ENCODE measurements around the gene COMT. TPM values are rescaled to one million over a fixed set of nuclear protein-coding genes. Genes with fewer than 3 reads are reported as not detected.
A peak's percentile ranks its signal among the peaks of the same experiment; 100 is the strongest.
"Not testable (repeated sequence)": the region's sequence is repeated elsewhere in the genome, so short reads cannot be mapped to it uniquely, and the experiment has no call there.

The COMT gene
- polyA plus RNA-seq, 1 donor from 2014 or later, result 85.3 TPM

DNA sequence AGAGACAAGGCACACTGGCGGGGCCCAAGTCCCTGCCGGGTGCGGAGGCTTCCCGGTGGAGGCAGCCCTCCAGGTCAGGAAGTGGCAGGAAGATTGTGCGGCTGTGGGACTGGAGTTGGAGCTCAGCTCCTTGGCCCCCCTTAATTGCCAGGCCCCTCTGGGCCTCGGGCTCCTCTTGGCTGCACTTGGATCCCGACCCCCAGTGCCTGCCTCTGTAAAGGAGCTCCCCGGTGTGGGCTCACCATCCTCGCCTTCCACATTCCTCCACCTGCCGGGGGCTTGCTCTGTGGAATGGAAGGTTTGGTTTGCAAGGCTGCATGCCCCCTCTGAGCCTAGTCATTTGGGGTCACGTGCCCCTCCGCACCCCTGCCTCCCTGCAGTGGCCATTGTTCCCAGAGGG, 38.1 kb upstream of the COMT start:
- no peaks in the 10 kb centered on the region for H3K9me3 Mint-ChIP-seq
- no peaks in the 10 kb centered on the region for H3K27me3 Mint-ChIP-seq
- H3K4me3 Mint-ChIP-seq, result no peak overlapping the region
- no peak overlapping the region for H3K27ac Mint-ChIP-seq
- peaks cover 5% of the 10 kb centered on the region for H3K36me3 Mint-ChIP-seq
- H3K4me1 Mint-ChIP-seq, result no peaks in the 10 kb centered on the region

DNA sequence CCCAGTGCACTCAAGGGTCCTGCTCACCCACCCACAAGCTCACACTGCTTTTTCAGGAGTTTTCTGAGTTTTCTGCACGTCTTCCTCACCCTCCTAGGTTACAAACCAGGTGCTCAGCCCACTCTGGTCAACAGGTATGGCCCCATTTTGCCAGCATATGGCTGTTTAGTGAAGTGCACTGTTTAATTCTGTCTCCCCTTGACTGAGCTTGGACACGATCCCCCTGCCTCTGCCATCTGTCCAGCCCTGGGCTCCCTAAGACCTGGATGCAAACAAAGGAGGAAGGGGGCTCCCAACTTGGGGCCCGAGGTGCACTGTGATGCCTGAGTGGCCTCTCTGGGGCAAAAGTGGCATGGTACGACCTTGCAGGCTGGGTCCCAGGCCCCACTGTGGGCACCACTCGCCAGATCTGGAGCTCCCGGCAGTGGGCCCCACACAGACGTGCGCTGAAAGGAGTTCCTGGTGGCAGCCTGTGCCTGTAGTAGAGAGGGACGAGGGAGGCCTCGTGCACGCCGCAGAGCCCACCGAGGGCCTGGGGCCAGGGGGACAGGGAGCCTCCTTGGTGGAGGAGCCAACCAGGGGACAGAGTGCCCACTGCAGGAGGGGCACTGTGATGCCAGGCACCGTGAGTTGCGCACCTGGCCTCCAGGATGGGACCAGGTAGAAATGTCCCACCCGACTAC, 37.3 kb upstream of the COMT start:
- H3K36me3 Mint-ChIP-seq, result peaks cover 3% of the 10 kb centered on the region
- H3K27me3 Mint-ChIP-seq, result no peaks in the 10 kb centered on the region
- H3K4me3 Mint-ChIP-seq, result no peak overlapping the region
- H3K27ac Mint-ChIP-seq, result no peak overlapping the region
- H3K9me3 Mint-ChIP-seq, result no peaks in the 10 kb centered on the region
- no peaks in the 10 kb centered on the region for H3K4me1 Mint-ChIP-seq

DNA sequence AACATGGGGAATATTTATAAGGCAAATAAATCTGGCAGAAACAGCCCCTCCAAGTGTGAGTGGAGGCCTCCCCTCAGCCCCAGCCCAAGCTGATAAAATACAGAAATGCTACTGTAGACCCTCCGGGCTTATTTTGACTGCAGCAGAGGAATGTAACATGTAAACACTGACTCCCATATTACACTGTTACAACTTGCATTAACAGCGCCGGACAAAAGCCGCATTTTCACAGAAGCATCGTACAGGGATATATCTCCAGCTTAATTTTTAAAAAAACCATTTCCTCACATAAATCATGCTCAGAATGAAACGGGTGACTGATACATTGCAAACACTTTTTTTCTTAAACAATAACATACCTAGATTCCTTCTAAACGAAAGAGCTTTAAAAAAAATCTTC, 36.6 kb upstream of the COMT start:
- H3K4me3 Mint-ChIP-seq, result no peak overlapping the region

DNA sequence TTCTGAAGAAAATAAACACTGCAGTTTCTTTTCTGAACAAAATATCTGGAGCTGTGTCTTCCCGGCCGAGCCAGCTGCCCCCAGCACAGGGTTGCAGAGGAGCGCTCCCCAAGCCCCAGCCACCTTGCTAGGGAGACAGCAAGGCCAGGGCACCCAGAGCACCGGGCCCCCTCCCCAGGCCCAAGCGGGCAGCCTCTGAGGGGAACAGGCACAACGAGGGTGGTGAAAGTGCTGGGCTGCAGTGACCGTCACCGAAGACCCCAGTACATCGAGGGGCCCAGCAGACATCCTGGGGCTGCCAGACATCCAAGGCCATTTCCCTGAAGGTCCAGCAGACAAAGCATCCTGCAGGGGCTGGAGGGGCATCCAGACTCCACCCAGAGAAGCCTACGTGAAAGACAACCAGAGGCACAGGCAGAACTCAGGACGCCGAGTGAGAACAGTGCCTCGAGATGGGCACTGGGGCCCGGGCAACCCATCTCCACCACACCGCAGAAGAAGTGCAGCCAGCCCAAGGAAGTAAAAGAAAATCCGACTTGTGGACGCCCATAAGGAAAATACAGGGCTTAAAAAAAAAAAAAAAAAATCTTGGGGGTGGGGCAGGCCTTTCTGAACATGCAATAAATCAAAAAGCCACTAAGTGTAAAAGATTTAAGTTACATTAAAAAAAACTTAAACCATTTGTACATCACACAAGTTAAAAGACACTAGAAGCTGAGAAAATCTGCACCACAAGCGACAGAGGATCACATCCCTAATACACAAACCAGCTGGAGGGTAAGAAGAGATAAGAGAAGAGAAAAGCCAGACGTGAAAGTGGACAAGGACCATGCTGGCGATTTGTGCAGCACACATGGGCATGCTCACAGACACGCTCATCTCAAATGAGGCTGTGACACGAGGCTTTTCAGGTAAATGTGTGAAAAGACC, 36.0 kb upstream of the COMT start:
- H3K36me3 Mint-ChIP-seq, result peaks cover 7% of the 10 kb centered on the region
- no peaks in the 10 kb centered on the region for H3K27me3 Mint-ChIP-seq
- no peaks in the 10 kb centered on the region for H3K9me3 Mint-ChIP-seq
- peaks cover 0 to 4% (median 3%) of the 10 kb centered on the region in 3 donors for H3K4me1 Mint-ChIP-seq
- no peak overlapping the region for H3K4me3 Mint-ChIP-seq
- no peak overlapping the region for H3K27ac Mint-ChIP-seq

More for the DNA sequence above, 36.6 kb upstream of the COMT start:
- Mint-ChIP-seq H3K27ac (no peak overlapping the region), H3K4me1 (peaks cover 0 to 2% (median 2%) of the 10 kb centered on the region in 3 donors), H3K9me3 (no peaks in the 10 kb centered on the region), H3K27me3 (no peaks in the 10 kb centered on the region), H3K36me3 (peaks cover 5% of the 10 kb centered on the region)

DNA sequence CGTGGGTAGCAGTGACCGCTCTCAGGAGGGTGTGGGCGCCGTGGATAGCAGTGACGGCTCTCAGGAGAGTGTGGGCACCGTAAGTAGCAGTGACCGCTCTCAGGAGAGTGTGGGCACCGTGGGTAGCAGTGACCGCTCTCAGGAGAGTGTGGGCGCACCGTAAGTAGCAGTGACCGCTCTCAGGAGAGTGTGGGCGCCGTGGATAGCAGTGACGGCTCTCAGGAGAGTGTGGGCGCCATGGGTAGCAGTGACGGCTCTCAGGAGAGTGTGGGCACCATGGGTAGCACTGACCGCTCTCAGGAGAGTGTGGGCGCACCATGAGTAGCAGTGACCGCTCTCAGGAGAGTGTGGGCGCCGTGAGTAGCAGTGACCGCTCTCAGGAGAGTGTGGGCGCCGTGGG, 34.7 kb upstream of the COMT start:
- H3K36me3 Mint-ChIP-seq, H3K4me3 Mint-ChIP-seq, H3K27me3 Mint-ChIP-seq, H3K9me3 Mint-ChIP-seq, H3K27ac Mint-ChIP-seq, H3K4me1 Mint-ChIP-seq: not testable (repeated sequence)

DNA sequence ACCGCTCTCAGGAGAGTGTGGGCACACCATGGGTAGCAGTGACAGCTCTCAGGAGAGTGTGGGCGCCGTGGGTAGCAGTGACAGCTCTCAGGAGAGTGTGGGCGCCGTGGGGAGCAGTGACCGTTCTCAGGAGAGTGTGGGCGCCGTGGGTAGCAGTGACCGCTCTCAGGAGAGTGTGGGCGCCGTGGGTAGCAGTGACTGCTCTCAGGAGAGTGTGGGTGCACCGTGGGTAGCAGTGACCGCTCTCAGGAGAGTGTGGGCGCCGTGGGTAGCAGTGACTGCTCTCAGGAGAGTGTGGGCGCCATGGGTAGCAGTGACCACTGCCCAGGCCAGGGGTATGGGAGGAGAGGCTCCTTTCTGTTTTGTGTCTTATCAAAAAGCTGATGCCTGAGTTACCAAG, 33.7 kb upstream of the COMT start:
- not testable (repeated sequence) for H3K36me3 Mint-ChIP-seq, H3K9me3 Mint-ChIP-seq, H3K4me1 Mint-ChIP-seq, H3K4me3 Mint-ChIP-seq, H3K27ac Mint-ChIP-seq, H3K27me3 Mint-ChIP-seq

DNA sequence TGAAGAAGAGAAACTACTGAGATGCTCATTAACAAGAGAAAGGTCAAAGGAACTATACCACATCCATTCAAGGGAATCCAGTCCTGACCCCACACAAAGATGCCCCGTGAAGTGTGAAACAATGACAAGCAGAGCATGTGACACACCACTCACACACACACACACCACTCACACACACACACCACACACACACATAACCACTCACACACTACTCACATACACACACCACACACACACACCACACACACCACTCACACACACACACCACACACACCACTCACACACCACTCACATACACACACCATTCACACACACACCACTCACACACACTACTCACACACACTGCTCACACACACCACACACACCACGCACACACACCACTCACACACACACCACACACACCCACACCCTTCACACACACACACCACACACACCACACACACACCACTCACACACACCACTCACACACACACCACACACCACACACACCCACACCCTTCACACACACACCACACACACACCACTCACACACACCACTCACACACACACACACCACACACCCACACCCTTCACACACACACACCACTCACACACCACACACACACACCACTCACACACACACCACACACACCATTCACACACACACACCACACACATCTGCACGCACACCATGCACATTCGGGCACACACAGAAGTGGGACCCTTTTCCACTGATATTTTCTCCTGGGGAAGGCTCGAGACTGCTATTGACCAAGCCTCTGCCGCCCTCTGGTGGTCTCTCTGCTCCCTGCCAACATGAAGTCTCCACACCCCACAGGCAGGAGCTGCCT, 32.0 kb upstream of the COMT start:
- no peak overlapping the region for H3K4me3 Mint-ChIP-seq
- H3K9me3 Mint-ChIP-seq, result peaks cover 0 to 3% (median 0%) of the 10 kb centered on the region in 3 donors
- H3K27ac Mint-ChIP-seq, result no peak overlapping the region
- H3K27me3 Mint-ChIP-seq, result no peaks in the 10 kb centered on the region
- peaks cover 14% of the 10 kb centered on the region for H3K36me3 Mint-ChIP-seq
- peaks cover 0 to 4% (median 3%) of the 10 kb centered on the region in 3 donors for H3K4me1 Mint-ChIP-seq

DNA sequence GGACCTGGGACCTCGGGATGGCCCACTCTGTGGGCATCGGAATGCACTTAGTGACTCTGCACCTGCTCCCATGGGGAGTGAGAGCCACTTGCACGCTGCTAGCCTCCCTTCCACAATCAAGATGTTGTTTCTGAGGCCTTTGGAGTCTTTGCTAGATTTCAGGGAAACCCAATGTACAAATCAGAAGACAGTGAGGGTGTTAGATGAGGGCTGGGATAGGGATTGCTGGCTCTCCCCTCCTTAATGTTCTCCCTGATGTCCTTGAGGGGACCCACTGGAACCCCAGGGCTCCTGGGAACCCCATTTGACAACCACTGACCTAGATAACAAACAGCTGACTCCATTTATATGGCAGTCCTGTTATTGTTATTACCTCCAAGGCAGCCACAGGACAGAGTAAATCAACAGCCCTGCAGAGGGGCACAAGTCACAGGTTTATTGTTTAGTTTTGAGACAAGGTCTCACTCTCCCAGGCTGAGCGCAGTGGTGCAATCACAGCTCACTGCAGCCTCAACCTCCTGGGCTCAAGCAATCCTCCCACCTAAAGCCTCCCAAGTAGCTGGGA, 31.3 kb upstream of the COMT start:
- H3K27me3 Mint-ChIP-seq, result no peaks in the 10 kb centered on the region
- peaks cover 0 to 3% (median 0%) of the 10 kb centered on the region in 3 donors for H3K9me3 Mint-ChIP-seq
- no peak overlapping the region for H3K27ac Mint-ChIP-seq
- peaks cover 0 to 4% (median 3%) of the 10 kb centered on the region in 3 donors for H3K4me1 Mint-ChIP-seq
- H3K36me3 Mint-ChIP-seq, result peaks cover 15% of the 10 kb centered on the region
- no peak overlapping the region for H3K4me3 Mint-ChIP-seq

DNA sequence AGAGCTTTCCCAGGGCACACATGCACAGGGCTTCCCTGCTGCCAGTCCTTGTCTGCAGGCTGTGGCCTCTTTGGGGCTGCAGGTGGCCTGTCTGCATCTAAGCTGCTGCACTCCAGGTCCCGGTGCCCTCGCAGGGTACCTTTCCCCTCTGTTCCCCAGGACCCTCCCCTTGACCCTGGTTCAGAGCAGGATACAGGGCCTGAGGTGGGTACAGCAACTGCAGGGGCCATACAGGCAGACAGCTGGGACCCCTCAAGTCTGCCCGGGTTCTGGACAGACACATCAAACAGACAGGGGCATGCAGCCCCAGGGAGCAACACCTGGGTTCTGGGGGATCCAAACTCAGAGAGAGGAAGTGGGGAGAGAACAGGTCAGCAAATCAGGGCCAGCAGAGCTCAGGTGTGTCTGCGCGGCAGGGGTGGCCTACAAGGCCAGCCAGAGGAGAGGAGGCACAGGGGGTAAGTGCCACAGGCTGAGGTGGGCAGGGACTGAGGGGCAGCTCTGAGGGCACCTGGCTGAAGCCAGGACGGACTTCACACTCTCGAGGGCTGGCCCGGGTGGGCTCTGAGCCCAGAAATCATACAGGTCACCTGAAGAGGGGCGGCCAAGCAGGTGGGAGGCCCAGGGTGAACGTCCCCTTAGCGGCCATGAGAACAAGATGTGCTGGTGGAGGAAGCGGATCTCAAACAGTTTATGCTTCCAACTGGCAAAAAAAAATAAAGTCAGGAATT, 29.9 kb upstream of the COMT start:
- Mint-ChIP-seq H3K27me3 (no peaks in the 10 kb centered on the region), H3K36me3 (peaks cover 13% of the 10 kb centered on the region), H3K4me3 (no peak overlapping the region), H3K27ac (no peak overlapping the region), H3K9me3 (peaks cover 0 to 3% (median 0%) of the 10 kb centered on the region in 3 donors), H3K4me1 (peaks cover 0 to 4% (median 3%) of the 10 kb centered on the region in 3 donors)

DNA sequence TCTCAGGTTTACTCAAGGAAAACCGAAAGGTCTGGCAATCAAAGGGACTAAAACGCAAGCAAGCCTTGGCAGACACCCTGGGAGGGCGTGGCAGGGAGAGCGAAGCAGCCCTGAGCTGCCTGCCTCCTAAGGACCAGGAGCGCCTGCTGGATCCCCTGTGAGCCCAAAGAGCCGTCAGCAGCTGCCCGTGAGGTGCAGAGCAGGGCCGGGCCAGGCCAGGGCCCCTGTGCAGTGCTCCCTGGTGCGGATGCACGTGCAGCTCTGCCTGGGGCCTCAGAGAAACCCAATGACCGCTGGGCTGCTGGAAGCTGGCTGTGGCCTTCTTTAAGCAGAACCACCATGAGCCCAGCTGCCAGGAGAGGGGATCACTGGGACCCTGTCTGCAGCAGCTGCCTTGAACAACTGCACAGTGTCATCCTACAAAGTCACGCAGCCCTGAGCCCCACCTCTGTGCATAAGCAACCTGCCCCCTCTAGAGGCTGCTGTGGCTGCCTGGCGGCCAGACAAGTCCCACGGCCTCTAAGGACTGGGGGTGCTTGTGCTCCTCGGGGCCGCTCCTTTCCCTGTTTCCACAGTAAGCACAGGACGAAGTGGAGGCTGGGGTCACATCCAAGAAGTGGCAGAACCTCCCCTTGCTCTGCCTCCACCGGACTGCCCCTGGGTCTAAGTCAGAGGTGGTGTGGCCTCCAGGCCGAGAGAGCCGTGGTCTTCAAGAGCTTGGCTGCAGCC, 29.1 kb upstream of the COMT start:
- Mint-ChIP-seq H3K27ac (no peak overlapping the region), H3K4me3 (no peak overlapping the region), H3K4me1 (peaks cover 0 to 4% (median 3%) of the 10 kb centered on the region in 3 donors), H3K27me3 (no peaks in the 10 kb centered on the region), H3K36me3 (peaks cover 13% of the 10 kb centered on the region), H3K9me3 (peaks cover 0 to 3% (median 0%) of the 10 kb centered on the region in 3 donors)

DNA sequence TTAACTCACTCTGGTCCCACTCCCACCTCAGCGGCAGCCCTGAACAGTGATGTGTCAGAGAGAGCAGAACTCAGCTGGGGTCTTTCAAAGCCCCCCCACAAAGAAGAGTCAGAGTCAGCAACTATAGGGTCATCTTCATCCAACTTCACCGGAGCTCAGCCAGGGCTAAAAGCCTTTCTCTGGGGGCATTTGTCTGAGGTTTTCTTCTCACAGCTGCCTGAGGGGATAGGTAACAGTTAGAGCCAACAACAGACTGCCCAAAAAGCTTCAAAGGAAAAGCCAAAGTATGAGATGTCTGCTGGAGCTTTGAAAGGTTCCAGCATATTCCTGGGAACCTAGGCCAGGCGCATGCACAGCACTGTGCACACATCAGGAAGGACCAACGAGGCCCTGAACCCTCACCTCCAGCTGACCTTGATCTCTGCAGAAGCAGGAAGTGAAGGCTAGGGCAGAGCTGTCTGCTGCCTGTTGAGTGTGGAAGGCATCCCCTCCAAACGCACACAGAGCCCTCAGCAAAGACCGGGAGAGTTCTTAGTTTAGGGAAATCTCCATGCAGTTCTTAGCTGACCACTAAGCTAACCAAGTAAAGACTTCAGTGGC, 28.1 kb upstream of the COMT start:
- Mint-ChIP-seq H3K9me3 (peaks cover 0 to 3% (median 0%) of the 10 kb centered on the region in 3 donors), H3K4me3 (no peak overlapping the region), H3K4me1 (peaks cover 0 to 4% (median 3%) of the 10 kb centered on the region in 3 donors), H3K27ac (no peak overlapping the region), H3K36me3 (peaks cover 14% of the 10 kb centered on the region), H3K27me3 (no peaks in the 10 kb centered on the region)

DNA sequence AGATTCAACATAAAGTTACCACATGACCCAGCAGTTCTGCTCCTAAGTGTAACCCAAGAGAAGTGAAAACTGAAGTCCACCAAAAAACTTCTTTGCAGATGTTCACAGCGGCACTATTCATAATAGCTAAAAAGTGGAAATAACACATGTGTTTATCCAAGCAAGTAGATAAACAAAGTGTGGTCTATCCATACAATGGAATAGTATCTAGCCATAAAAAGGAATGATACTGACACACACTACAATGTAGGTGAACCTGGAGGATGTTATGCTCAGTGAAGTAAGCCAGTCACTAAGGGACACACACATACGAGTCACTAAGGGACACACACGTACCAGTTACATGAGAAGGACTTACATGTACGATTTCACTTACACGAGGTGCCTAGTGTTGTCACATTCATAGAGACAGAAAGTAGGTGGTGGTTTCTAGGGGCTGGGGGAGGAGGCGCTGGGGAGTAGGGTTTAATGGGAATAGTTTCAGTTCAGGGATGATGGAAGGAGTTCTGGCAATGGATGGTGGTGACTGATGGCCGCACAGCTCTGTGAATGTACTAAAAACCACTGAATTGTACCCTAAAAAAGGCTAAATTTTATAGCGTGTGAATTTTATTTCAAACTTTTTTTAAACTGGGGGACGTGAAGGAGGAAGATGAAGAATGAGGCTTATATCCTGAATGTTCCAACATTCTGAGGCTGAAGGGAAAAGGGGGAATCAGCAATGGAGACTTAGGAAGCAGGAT, 27.2 kb upstream of the COMT start:
- Mint-ChIP-seq H3K9me3 (peaks cover 0 to 3% (median 0%) of the 10 kb centered on the region in 3 donors), H3K27me3 (no peaks in the 10 kb centered on the region), H3K4me1 (peaks cover 0 to 4% (median 3%) of the 10 kb centered on the region in 3 donors), H3K27ac (peak overlapping the region in 1 of 3 donors; percentile 83), H3K4me3 (no peak overlapping the region), H3K36me3 (peaks cover 14% of the 10 kb centered on the region)

Data from IgD-negative memory B cell (primary cell).